ENCODE measurements around the gene SEMA6D. TPM values are rescaled to one million over a fixed set of nuclear protein-coding genes. Genes with fewer than 3 reads are reported as not detected.

Gene SEMA6D
- total and polyA plus RNA-seq, 8 donors, result 4.7 to 14.1 (median 6.3) TPM

GRCh38 chr15:47728886-47729285 is 11.6 kb downstream of the SEMA6D start:
- intact Hi-C loops (cut with DNase I), result no loop called here
- WGBS, 2 donors, result 91 to 95% methylated on average over 6 of the region's 6 CpGs
- Histone ChIP-seq H3K4me1 (peaks cover 8 to 11% (median 11%) of the 10 kb centered on the region in 3 donors), H3K27me3 (no peaks in the 10 kb centered on the region), H3K36me3 (no peaks in the 10 kb centered on the region), H3K4me3 (no peak overlapping the region), H3K9me3 (no peaks in the 10 kb centered on the region), H3K27ac (no peak overlapping the region)
- DNase-seq, result no peak
- FAIRE-seq, result no peak
- no peak for TF ChIP-seq CTCF (IDR thresholded peaks at IDR 0.05)
- ATAC-seq, result no peak

- ATAC-seq (no peak), DNase-seq (no peak), FAIRE-seq (no peak)
- Histone ChIP-seq H3K4me1 (peaks cover 5 to 7% (median 6%) of the 10 kb centered on the region in 3 donors), H3K4me3 (no peak overlapping the region), H3K36me3 (no peaks in the 10 kb centered on the region), H3K27me3 (no peaks in the 10 kb centered on the region), H3K27ac (no peak overlapping the region), H3K9me3 (no peaks in the 10 kb centered on the region)
- WGBS, 2 donors, result 88 to 91% methylated on average over 3 of the region's 3 CpGs
- TF ChIP-seq CTCF (IDR thresholded peaks at IDR 0.05), result no peak
- intact Hi-C loops (cut with DNase I), result no loop called here
These were observed 13.9 kb downstream of the SEMA6D start for GRCh38 chr15:47731230-47731629.

- Histone ChIP-seq H3K4me1 (peaks cover 8 to 13% (median 10%) of the 10 kb centered on the region in 3 donors), H3K27ac (no peak overlapping the region), H3K27me3 (no peaks in the 10 kb centered on the region), H3K4me3 (no peak overlapping the region), H3K36me3 (no peaks in the 10 kb centered on the region), H3K9me3 (no peaks in the 10 kb centered on the region)
- DNase-seq (no peak), FAIRE-seq (no peak), ATAC-seq (no peak)
- no peak for TF ChIP-seq CTCF (IDR thresholded peaks at IDR 0.05)
- WGBS, 2 donors, result 96 to 100% methylated on average over 1 of the region's 1 CpG
- intact Hi-C loops (cut with DNase I), result no loop called here
These were observed 14.9 kb downstream of the SEMA6D start for GRCh38 chr15:47732248-47732647.

- FAIRE-seq, result no peak
- no peak for DNase-seq
These were observed 15.8 kb downstream of the SEMA6D start for GRCh38 chr15:47733085-47733484.

More at GRCh38 chr15:47733085-47733484, 15.8 kb downstream of the SEMA6D start:
- Histone ChIP-seq H3K27me3 (no peaks in the 10 kb centered on the region), H3K4me3 (no peak overlapping the region), H3K27ac (no peak overlapping the region), H3K9me3 (no peaks in the 10 kb centered on the region), H3K4me1 (peaks cover 8 to 19% (median 10%) of the 10 kb centered on the region in 3 donors), H3K36me3 (no peaks in the 10 kb centered on the region)
- no peak for ATAC-seq
- intact Hi-C loops (cut with DNase I), result no loop called here
- TF ChIP-seq CTCF (IDR thresholded peaks at IDR 0.05), result no peak
- 80 to 83% methylated on average over 2 of the region's 2 CpGs for WGBS, 2 donors
